Choroid plexus epithelial cell (primary cell): ENCODE measurements around the gene FANCC.

Source experiments
- DNase-seq: peaks from one replicate; pipeline ENCODE4 v3.0.0-alpha.2; 2010; ENCODE audit warnings: low read depth
- H3K4me3 ChIP-seq: 2 replicates; pipeline ENCODE4 v1.5.1; 2011; ENCODE audit warnings: low read depth, mild to moderate bottlenecking, control low read depth, low read length, moderate library complexity
- CTCF ChIP-seq: conservative IDR thresholded peaks from 2 replicates; pipeline ENCODE4 v1.5.1; 2011; ENCODE audit warnings: low read depth, mild to moderate bottlenecking, control low read depth, inconsistent platforms, low read length, moderate library complexity

The FANCC gene

GRCh38 chr9:95317119-95317892, at the start of gene FANCC:
Gene FANCC (minus strand): TSS chr9:95317709. CDS start chr9:95249291, 68,418 bp downstream.
- peak; percentile 84 for DNase-seq
- no peak for TF ChIP-seq CTCF
- H3K4me3 ChIP-seq, result peak within 1 kb of the TSS; percentile 97

GRCh38 chr9:95366731-95367325, 49.3 kb upstream of the FANCC start:
- DNase-seq, result no peak
- no peak overlapping the region for H3K4me3 ChIP-seq
- TF ChIP-seq CTCF, result no peak

- no peak overlapping the region for H3K4me3 ChIP-seq
- no peak for DNase-seq
- no peak for TF ChIP-seq CTCF
Observed at GRCh38 chr9:95365766-95366165, 48.3 kb upstream of the FANCC start.

GRCh38 chr9:95363051-95363841, 45.7 kb upstream of the FANCC start:
- DNase-seq, result peak; percentile 62
- no peak for TF ChIP-seq CTCF
- no peak overlapping the region for H3K4me3 ChIP-seq

- DNase-seq, result no peak
- no peak overlapping the region for H3K4me3 ChIP-seq
- TF ChIP-seq CTCF, result no peak
Observed at GRCh38 chr9:95360866-95361265, 43.4 kb upstream of the FANCC start.

- DNase-seq, result no peak
- TF ChIP-seq CTCF, result no peak
- H3K4me3 ChIP-seq, result no peak overlapping the region
Observed at GRCh38 chr9:95357316-95357715, 39.8 kb upstream of the FANCC start.
